Spleen (tissue), 11 donors: ENCODE data around the gene NBAS. TPM values are rescaled to one million over a fixed set of nuclear protein-coding genes. Genes with fewer than 3 reads are reported as not detected.

Source experiments
- DNase-seq: peaks from one replicate; pipeline ENCODE4 v3.0.0-alpha.2; 2020
- H3K27ac ChIP-seq, 8 donors: fragments of 200-600 bp; sonication (generic) in 7 of 8; 1 replicate in 4 of 8; 2 replicates in 4 of 8; pipeline versions ENCODE4 v1.5.0 to v1.8.0; 2016 to 2021; ENCODE audit warnings: inconsistent platforms in 4 of 8, mild to moderate bottlenecking in 4 of 8, moderate library complexity in 1 of 8
- H3K27me3 ChIP-seq, 7 donors: fragments of 200-600 bp; sonication (generic) in 6 of 7; replicated peaks in 1 of 7; 1 replicate in 4 of 7; 2 replicates in 3 of 7; pipeline versions ENCODE4 v1.5.0 to v1.8.0; 2016 to 2021; ENCODE audit warnings: inconsistent platforms in 3 of 7, mild to moderate bottlenecking in 1 of 7
- H3K36me3 ChIP-seq, 6 donors: fragments of 200-600 bp; sonication (generic) in 5 of 6; 1 replicate in 4 of 6; 2 replicates in 2 of 6; pipeline versions ENCODE4 v1.5.0 to v1.8.0; 2016 to 2021; ENCODE audit warnings: inconsistent platforms in 2 of 6
- H3K4me1 ChIP-seq, 6 donors: fragments of 200-600 bp; sonication (generic) in 5 of 6; 1 replicate in 3 of 6; 2 replicates in 3 of 6; pipeline versions ENCODE4 v1.5.0 to v1.8.0; 2016 to 2021; ENCODE audit warnings: inconsistent platforms in 3 of 6
- H3K4me3 ChIP-seq, 8 donors: fragments of 200-600 bp; sonication (generic) in 7 of 8; 1 replicate in 4 of 8; 2 replicates in 4 of 8; pipeline versions ENCODE4 v1.5.0 to v1.8.0; 2016 to 2021; ENCODE audit warnings: inconsistent platforms in 4 of 8, mild to moderate bottlenecking in 4 of 8, moderate library complexity in 2 of 8
- H3K9me3 ChIP-seq, 8 donors: fragments of 200-600 bp; sonication (generic) in 7 of 8; 1 replicate in 4 of 8; 2 replicates in 4 of 8; pipeline versions ENCODE4 v1.5.0 to v1.8.0; 2016 to 2021; ENCODE audit warnings: inconsistent platforms in 4 of 8
- CTCF ChIP-seq, 11 experiments: fragments of 200-600 bp in 7 of 11; fragments of 450-650 bp in 4 of 11; sonication (generic) in 4 of 11; IDR thresholded peaks in 8 of 11; conservative IDR thresholded peaks in 3 of 11; 1 replicate in 7 of 11; 2 replicates in 4 of 11; pipeline versions ENCODE4 v1.4.0 to v1.8.0; 2016 to 2021; ENCODE audit warnings: antibody characterized with exemption in 11 of 11, inconsistent platforms in 4 of 11, mild to moderate bottlenecking in 1 of 11
- POLR2A ChIP-seq, 3 donors: fragments of 450-650 bp; IDR thresholded peaks; one replicate each; pipeline ENCODE4 v1.5.1; 2017; ENCODE audit warnings: antibody characterized with exemption in 3 of 3, mild to moderate bottlenecking in 1 of 3
- POLR2AphosphoS5 ChIP-seq, 3 donors: sonication (generic); formaldehyde crosslinking; IDR thresholded peaks; one replicate each; pipeline ENCODE4 v1.5.1; 2017; ENCODE audit warnings: antibody characterized with exemption in 3 of 3
- WGBS, 5 donors: extraction: QIAGEN DNeasy Blood & Tissue Kit in 3 of 5; methylation state at CpG; one replicate each; pipeline versions ENCODE4 v1.1.5 to v1.1.7; 2013 to 2018; 5-methylcytosine and 5-hydroxymethylcytosine counted together
- intact Hi-C: fragments of 100-400 bp; cut with DNase I; formaldehyde crosslinking; loops from one replicate; pipeline ENCODE4 v1.15.0; 2023; ENCODE audit warnings: low total_unique reads
- polyA plus RNA-seq, 3 donors: library from polyadenylated mRNA; stranded (reverse); fragments of 200-250 nt; gene quantifications; one replicate each; pipeline ENCODE4 v1.2.1, GENCODE V29; 2013
- total RNA-seq, 7 donors: library from RNA; depleted of rRNA in 3 of 7; stranded (reverse); fragments of >200 nt in 3 of 7; fragmentation: NEBNext Ultra II Directional in 4 of 7; extraction: Animal tissue kit (Norgen Biotek cat#: 25700) in 4 of 7; gene quantifications; one replicate each; pipeline versions ENCODE4 v1.1.0 to v1.2.1, GENCODE V29; 2016 to 2021
- donor health status: healthy with polysubstance abuse.
- donor health status: DM: no; HTN: no; CAD: no; lungs with moderate emphysema.
- donor health status: DM: no; HTN: no; CAD: no.
- donor health status: Bipolar disorder and iron deficiency.
- donor health status: healthy.
- donor health status: DM: no; HTN: no; CAD: no.
- donor health status: DM: yes; HTN: yes; CAD: no.

The NBAS gene
- total and polyA plus RNA-seq, 10 donors, result 21.1 to 49.0 (median 40.9) TPM

DNA sequence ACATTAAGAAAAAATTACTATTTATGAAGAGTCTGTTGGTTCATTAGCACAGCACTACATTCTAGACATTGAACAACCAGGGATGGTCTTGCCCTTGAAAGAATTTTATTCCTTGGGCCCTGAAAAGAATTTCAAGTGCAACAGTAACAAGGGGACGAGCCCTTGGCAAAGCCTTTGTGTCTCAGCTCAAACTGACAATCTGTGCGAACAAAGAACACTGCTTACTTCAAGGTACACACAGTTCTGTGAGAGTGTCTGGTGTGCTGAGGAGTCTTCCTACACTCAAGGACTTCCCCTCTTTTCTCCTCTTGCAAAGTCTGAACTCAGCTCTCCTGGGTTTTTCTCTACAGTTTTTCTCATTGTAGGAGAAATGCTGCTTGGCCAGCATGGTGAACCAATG lies 373.4 kb downstream of the NBAS start:
- H3K9me3 ChIP-seq, result no peaks in the 10 kb centered on the region
- H3K36me3 ChIP-seq, result peaks cover 0 to 76% (median 21%) of the 10 kb centered on the region in 6 donors
- DNase-seq, result no peak
- 88 to 97% (median 92%) methylated on average over 2 of the region's 2 CpGs for WGBS, 5 donors
- intact Hi-C loops, result no loop called here
- H3K27me3 ChIP-seq, result no peaks in the 10 kb centered on the region
- TF ChIP-seq POLR2AphosphoS5 (IDR thresholded peaks at IDR 0.05), result no peak
- TF ChIP-seq CTCF (IDR thresholded peaks at IDR 0.05 in 8 of 11, conservative IDR thresholded peaks at IDR 0.05 in 3 of 11), result no peak
- TF ChIP-seq POLR2A (IDR thresholded peaks at IDR 0.05), result no peak
- no peak overlapping the region for H3K27ac ChIP-seq
- H3K4me1 ChIP-seq, result no peaks in the 10 kb centered on the region
- no peak overlapping the region for H3K4me3 ChIP-seq

DNA sequence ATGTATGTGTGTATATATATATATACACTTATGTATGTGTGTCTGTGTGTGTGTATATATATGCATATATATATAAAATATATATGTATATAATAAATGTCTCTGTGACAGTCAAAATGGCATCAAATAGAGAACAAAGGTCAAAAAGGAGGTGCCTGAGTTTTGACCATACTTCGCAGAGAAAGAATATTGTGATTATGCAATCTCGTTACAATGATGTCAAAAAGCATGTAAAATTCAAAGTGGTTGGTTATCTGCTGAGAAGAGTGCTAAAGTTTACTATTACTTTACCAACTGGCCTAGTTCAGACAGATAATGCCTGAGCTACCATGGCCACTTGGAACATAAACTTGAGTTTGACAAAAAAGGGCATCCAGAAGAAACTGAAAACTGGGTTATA lies 375.0 kb downstream of the NBAS start:
- Histone ChIP-seq H3K4me3 (no peak overlapping the region), H3K9me3 (no peaks in the 10 kb centered on the region), H3K4me1 (no peaks in the 10 kb centered on the region), H3K36me3 (peaks cover 0 to 92% (median 26%) of the 10 kb centered on the region in 6 donors), H3K27ac (no peak overlapping the region), H3K27me3 (no peaks in the 10 kb centered on the region)
- intact Hi-C loops, result no loop called here
- no peak for TF ChIP-seq CTCF (IDR thresholded peaks at IDR 0.05 in 8 of 11, conservative IDR thresholded peaks at IDR 0.05 in 3 of 11)
- TF ChIP-seq POLR2A (IDR thresholded peaks at IDR 0.05), result no peak
- TF ChIP-seq POLR2AphosphoS5 (IDR thresholded peaks at IDR 0.05), result no peak
- DNase-seq, result no peak
- WGBS, 5 donors, result 92 to 100% (median 99%) methylated on average over 2 of the region's 2 CpGs

DNA sequence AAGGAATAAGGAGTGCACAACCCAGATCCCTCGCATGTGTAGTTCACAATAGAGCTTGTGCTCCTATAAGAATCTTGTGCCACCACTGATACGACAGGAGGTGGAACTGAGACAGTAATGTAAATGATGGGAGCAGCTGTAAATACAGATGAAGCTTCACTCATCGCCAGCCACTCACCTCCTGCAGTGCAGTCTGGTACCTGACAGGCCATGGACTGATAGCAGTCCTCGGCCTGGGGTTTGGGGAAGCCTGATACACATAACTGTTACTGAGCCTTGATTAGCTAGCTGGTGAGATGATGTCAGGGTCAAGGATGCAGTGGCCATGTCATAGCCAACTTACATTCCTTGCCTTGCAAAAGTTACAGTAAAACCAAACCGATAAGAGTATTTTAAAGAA lies 376.6 kb downstream of the NBAS start:
- peaks cover 0 to 91% (median 22%) of the 10 kb centered on the region in 6 donors for H3K36me3 ChIP-seq
- no peaks in the 10 kb centered on the region for H3K27me3 ChIP-seq
- no peak for DNase-seq
- no peaks in the 10 kb centered on the region for H3K4me1 ChIP-seq
- no peaks in the 10 kb centered on the region for H3K9me3 ChIP-seq
- intact Hi-C loops, result no loop called here
- H3K27ac ChIP-seq, result no peak overlapping the region
- WGBS, 5 donors, result 91 to 97% (median 96%) methylated on average over 5 of the region's 5 CpGs
- no peak for TF ChIP-seq CTCF (IDR thresholded peaks at IDR 0.05 in 8 of 11, conservative IDR thresholded peaks at IDR 0.05 in 3 of 11)
- TF ChIP-seq POLR2A (IDR thresholded peaks at IDR 0.05), result no peak
- no peak for TF ChIP-seq POLR2AphosphoS5 (IDR thresholded peaks at IDR 0.05)
- H3K4me3 ChIP-seq, result no peak overlapping the region

DNA sequence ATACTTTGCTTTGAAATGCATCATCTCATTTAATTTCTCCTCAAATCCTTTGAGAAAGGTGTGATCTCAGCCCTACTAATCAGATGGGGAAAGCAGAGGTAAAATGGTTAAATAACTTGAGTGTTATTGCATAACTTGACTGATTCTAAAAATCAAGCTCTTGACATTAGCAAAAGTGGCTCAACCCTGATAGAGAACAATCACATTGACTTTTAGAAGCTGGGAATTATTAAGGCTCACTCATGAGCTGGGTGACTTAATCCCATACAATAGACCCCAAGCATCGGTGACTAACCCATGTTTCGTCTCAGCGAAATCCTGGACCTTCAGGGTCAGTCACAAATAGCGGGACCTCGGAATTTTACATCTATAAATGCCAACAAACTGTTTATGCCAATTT lies 378.9 kb downstream of the NBAS start:
- Histone ChIP-seq H3K36me3 (peaks cover 0 to 89% (median 20%) of the 10 kb centered on the region in 6 donors), H3K4me1 (no peaks in the 10 kb centered on the region), H3K4me3 (no peak overlapping the region), H3K27ac (no peak overlapping the region), H3K9me3 (no peaks in the 10 kb centered on the region), H3K27me3 (no peaks in the 10 kb centered on the region)
- DNase-seq, result no peak
- intact Hi-C loops, result no loop called here
- TF ChIP-seq POLR2AphosphoS5 (IDR thresholded peaks at IDR 0.05) (no peak), POLR2A (IDR thresholded peaks at IDR 0.05) (no peak), CTCF (IDR thresholded peaks at IDR 0.05 in 8 of 11, conservative IDR thresholded peaks at IDR 0.05 in 3 of 11) (no peak)
- WGBS, 5 donors, result 94 to 100% (median 98%) methylated on average over 5 of the region's 5 CpGs
